Stimulated activated naive B cell treated with anti-CD40 and anti-IgM and Interleukin-4, amounts not matched to agents 10 μg/mL and 1 μg/mL and 100 μg/mL, for 72 hours (primary cell): Measurements from ENCODE around the gene CLPSL2.
A peak's percentile ranks its signal among the peaks of the same experiment; 100 is the strongest.

ENCODE experiments used
- ATAC-seq, 2 donors: fragments of 150-1000 bp; cut with Tn5 transposase; replicated peaks; 2 replicates each; pipeline ENCODE4 v1.10.0; 2021; ENCODE audit warnings: moderate library complexity in 1 of 2
- DNase-seq: peaks from one replicate; pipeline ENCODE4 v3.0.0; 2021
- H3K27ac Mint-ChIP-seq: one replicate; pipeline ENCODE4 v1.8.0; 2022; ENCODE audit warnings: mild to moderate bottlenecking, mixed read lengths
- H3K27me3 Mint-ChIP-seq, 2 donors: one replicate each; pipeline ENCODE4 v1.8.0; 2022; ENCODE audit warnings: mixed read lengths in 2 of 2
- H3K36me3 Mint-ChIP-seq, 2 donors: one replicate each; pipeline ENCODE4 v1.8.0; 2022; ENCODE audit warnings: mixed read lengths in 2 of 2, mild to moderate bottlenecking in 1 of 2
- H3K4me1 Mint-ChIP-seq, 2 donors: one replicate each; pipeline ENCODE4 v1.8.0; 2022; ENCODE audit warnings: mixed read lengths in 2 of 2, mild to moderate bottlenecking in 1 of 2
- H3K4me3 Mint-ChIP-seq, 2 donors: one replicate each; pipeline ENCODE4 v1.8.0; 2022; ENCODE audit warnings: mild to moderate bottlenecking in 2 of 2, mixed read lengths in 2 of 2, moderate library complexity in 1 of 2
- H3K9me3 Mint-ChIP-seq, 2 donors: one replicate each; pipeline ENCODE4 v1.8.0; 2022; ENCODE audit warnings: mixed read lengths in 2 of 2, mild to moderate bottlenecking in 1 of 2

The CLPSL2 gene

DNA sequence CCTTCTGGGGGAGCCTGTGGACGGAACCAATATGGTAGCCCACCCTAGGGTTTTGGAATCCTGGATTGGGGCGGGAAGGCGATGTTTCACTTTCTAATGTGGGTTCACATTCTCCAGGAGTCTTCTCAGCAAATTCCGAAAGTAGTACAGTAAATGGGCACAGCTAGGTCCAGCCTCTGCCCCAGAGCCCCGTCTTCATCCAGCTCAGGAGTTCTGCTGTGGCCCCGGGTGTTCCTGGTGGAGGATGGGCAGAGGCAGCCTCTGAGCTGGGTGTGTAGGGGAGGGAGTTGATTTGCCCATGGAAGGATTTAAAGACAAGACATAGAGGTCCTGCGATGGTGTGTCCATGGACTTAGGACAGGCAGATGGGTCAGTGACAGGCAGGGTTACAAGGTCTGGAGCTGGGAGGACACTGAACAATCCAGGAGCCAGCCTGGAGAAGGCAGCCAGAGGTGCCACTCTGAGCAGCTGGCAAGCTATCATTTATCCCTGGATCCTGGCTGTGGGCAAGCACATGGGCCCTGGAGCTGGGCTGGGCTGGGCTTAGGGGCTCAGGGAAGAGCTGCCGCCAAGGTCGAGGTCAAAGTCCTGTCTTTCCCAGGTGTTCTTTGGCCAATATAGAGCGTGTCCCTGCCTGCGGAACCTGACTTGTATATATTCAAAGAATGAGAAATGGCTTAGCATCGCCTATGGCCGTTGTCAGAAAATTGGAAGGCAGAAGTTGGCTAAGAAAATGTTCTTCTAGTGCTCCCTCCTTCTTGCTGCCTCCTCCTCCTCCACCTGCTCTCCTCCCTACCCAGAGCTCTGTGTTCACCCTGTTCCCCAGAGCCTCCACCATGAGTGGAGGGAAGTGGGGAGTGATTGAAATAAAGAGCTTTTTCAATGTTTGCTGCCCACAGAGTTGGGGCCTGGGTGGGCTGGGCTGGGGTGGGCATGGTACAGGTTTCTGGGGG, 11.1 kb downstream of the CLPSL2 start:
- no peaks in the 10 kb centered on the region for H3K9me3 Mint-ChIP-seq
- no peak overlapping the region for H3K4me3 Mint-ChIP-seq
- no peaks in the 10 kb centered on the region for H3K36me3 Mint-ChIP-seq
- ATAC-seq (no peak), DNase-seq (no peak)
- no peak overlapping the region for H3K27ac Mint-ChIP-seq
- H3K4me1 Mint-ChIP-seq: no peaks in the 10 kb centered on the region
- H3K27me3 Mint-ChIP-seq: peaks cover 53 to 62% of the 10 kb centered on the region in 2 donors

DNA sequence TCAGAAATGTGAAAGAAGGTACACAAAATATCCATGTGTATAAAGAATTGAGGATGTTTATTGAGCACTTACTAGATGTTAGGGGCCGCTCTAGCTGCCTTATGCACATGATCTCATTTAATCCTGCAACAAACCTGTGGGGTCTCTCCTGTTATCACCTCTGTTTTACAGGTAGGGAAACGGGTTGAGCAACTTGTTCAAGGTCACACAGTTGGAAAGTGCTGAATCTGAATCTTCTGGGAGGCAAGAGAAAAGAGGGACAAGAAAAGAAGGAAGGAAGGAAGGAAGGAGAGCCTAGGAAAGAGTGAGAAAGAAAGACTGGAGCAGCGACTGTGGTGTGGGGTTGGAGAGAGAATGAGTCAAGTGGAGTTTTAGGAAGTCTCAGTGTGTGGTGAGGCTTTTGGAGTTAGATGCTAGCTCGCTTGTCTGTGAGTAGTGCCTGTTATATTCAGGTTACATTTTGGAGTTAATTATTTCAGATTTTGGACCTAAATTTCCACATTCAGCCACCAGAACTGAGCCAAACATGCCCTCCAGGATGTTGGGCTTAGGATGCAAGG, 12.1 kb downstream of the CLPSL2 start:
- Mint-ChIP-seq H3K4me3 (no peak overlapping the region), H3K36me3 (no peaks in the 10 kb centered on the region), H3K27me3 (peaks cover 57 to 62% of the 10 kb centered on the region in 2 donors), H3K4me1 (no peaks in the 10 kb centered on the region), H3K27ac (no peak overlapping the region), H3K9me3 (no peaks in the 10 kb centered on the region)
- DNase-seq (no peak), ATAC-seq (no peak)

- peaks cover 49 to 52% of the 10 kb centered on the region in 2 donors for H3K27me3 Mint-ChIP-seq
- no peaks in the 10 kb centered on the region for H3K9me3 Mint-ChIP-seq
- H3K4me3 Mint-ChIP-seq: no peak overlapping the region
- DNase-seq: no peak
- H3K27ac Mint-ChIP-seq: no peak overlapping the region
- ATAC-seq: no peak
- H3K4me1 Mint-ChIP-seq: no peaks in the 10 kb centered on the region
- H3K36me3 Mint-ChIP-seq: no peaks in the 10 kb centered on the region
These were observed 14.3 kb downstream of the CLPSL2 start for GRCh38 chr6:35790683-35791082.

- H3K27me3 Mint-ChIP-seq: peaks cover 19 to 26% of the 10 kb centered on the region in 2 donors
- ATAC-seq: no peak
- no peak for DNase-seq
- H3K4me3 Mint-ChIP-seq: no peak overlapping the region
- H3K36me3 Mint-ChIP-seq: no peaks in the 10 kb centered on the region
- H3K4me1 Mint-ChIP-seq: no peaks in the 10 kb centered on the region
- H3K9me3 Mint-ChIP-seq: no peaks in the 10 kb centered on the region
- no peak overlapping the region for H3K27ac Mint-ChIP-seq
These were observed 18.4 kb downstream of the CLPSL2 start for GRCh38 chr6:35794536-35795452.

DNA sequence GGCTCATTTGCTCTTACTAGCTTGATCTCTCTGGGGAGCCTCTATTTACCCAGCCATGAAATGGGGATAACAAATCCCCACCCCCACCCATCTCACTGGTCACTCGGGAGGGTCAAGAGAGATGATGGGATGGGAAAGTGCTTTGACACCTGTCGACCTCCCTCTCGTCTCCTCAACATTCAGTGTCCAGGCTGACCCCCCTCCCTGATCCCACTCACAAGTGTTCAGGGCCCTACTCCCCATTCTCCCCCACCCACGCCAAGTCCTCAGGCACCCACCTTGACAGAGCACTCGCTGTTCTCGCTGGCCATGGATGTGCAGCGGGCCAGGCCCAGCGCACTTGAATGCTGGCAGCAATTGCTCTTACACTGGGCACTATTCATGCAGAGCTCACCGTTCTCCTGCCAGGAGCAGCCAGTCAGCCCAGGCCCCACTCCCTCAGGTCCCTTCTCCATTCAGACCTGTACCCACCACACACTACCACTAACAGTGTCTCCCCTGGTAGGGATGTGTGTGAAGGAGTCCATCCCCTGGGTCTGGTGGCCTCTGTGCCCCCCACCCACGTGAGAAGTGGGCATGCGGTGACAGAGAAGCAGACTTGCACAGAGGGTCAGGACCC, 19.2 kb downstream of the CLPSL2 start:
- H3K9me3 Mint-ChIP-seq: no peaks in the 10 kb centered on the region
- no peaks in the 10 kb centered on the region for H3K36me3 Mint-ChIP-seq
- H3K27me3 Mint-ChIP-seq: peaks cover 15 to 19% of the 10 kb centered on the region in 2 donors
- H3K4me1 Mint-ChIP-seq: no peaks in the 10 kb centered on the region
- DNase-seq: no peak
- no peak for ATAC-seq
- no peak overlapping the region for H3K27ac Mint-ChIP-seq
- no peak overlapping the region for H3K4me3 Mint-ChIP-seq

DNA sequence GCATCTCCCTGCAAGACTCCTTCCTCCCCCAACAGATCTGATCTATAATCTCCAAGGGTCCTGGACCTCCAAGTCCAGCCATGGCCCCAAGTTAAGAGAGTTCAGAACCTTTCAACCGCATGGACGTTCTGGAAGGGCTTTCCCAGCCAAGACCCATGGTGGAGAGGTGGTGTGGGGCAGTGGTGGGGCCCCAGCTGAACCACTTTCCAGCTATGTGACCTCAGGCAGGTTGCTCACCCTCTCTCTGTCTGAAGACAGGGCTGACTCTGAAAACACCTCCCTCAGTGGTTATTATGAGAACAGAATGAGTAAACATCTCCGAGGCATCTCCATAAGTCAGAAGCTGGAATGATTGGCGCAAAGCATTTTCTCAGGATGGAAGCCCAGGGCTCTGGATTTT, 19.8 kb downstream of the CLPSL2 start:
- Mint-ChIP-seq H3K36me3 (no peaks in the 10 kb centered on the region), H3K9me3 (no peaks in the 10 kb centered on the region), H3K27me3 (peaks cover 10 to 17% of the 10 kb centered on the region in 2 donors), H3K4me1 (no peaks in the 10 kb centered on the region), H3K4me3 (no peak overlapping the region), H3K27ac (no peak overlapping the region)
- ATAC-seq (no peak), DNase-seq (no peak)

- no peaks in the 10 kb centered on the region for H3K36me3 Mint-ChIP-seq
- no peak overlapping the region for H3K27ac Mint-ChIP-seq
- no peak for DNase-seq
- no peaks in the 10 kb centered on the region for H3K4me1 Mint-ChIP-seq
- no peak for ATAC-seq
- H3K9me3 Mint-ChIP-seq: no peaks in the 10 kb centered on the region
- H3K4me3 Mint-ChIP-seq: no peak overlapping the region
- peaks cover 7 to 13% of the 10 kb centered on the region in 2 donors for H3K27me3 Mint-ChIP-seq
These were observed 21.6 kb downstream of the CLPSL2 start for GRCh38 chr6:35797837-35798526.

DNA sequence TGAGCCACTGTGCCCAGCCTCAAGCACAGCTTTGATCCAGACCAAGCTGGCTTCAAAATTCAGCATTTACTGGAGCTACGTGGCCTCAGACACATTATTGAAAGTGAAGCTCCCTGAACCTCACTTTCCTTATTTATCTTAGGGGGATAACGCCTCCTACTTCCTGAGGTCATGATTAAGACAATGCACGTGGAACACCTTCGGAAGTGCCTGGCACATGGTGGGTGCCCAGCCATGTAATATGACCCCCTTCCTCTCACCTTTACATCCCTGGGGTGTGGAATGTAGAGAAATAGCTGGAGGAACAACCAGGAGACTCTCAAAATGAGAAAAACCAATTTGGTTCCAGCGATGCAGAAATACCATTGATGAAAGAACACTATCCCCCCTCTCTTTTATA, 22.3 kb downstream of the CLPSL2 start:
- Mint-ChIP-seq H3K4me3 (no peak overlapping the region), H3K36me3 (no peaks in the 10 kb centered on the region), H3K27me3 (peaks cover 5 to 12% of the 10 kb centered on the region in 2 donors), H3K9me3 (no peaks in the 10 kb centered on the region), H3K27ac (no peak overlapping the region), H3K4me1 (no peaks in the 10 kb centered on the region)
- ATAC-seq (no peak), DNase-seq (no peak)

DNA sequence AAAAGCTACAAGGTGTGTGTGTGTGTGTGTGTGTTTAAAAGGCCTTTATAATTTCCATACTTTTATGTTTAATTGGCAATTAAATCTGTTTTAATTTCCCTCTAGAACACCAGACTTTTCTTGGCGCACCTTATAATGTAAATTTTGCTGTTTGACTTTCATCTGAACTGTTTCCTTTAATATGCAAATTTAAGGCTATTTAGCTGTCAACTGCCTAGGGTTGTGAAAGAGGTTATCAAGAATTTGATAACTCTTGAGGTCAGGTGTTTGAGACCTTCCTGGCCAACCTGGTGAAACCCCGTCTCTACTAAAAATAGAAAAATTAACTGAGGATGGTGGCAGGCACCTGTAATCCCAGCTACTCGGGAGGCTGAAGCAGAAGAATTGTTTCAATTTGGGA, 24.8 kb downstream of the CLPSL2 start:
- H3K9me3 Mint-ChIP-seq: no peaks in the 10 kb centered on the region
- no peak for ATAC-seq
- H3K27me3 Mint-ChIP-seq: peaks cover 13 to 18% of the 10 kb centered on the region in 2 donors
- H3K27ac Mint-ChIP-seq: no peak overlapping the region
- no peak overlapping the region for H3K4me3 Mint-ChIP-seq
- H3K36me3 Mint-ChIP-seq: peaks cover 0 to 2% of the 10 kb centered on the region in 2 donors
- no peak for DNase-seq
- H3K4me1 Mint-ChIP-seq: peaks cover 5 to 6% of the 10 kb centered on the region in 2 donors

DNA sequence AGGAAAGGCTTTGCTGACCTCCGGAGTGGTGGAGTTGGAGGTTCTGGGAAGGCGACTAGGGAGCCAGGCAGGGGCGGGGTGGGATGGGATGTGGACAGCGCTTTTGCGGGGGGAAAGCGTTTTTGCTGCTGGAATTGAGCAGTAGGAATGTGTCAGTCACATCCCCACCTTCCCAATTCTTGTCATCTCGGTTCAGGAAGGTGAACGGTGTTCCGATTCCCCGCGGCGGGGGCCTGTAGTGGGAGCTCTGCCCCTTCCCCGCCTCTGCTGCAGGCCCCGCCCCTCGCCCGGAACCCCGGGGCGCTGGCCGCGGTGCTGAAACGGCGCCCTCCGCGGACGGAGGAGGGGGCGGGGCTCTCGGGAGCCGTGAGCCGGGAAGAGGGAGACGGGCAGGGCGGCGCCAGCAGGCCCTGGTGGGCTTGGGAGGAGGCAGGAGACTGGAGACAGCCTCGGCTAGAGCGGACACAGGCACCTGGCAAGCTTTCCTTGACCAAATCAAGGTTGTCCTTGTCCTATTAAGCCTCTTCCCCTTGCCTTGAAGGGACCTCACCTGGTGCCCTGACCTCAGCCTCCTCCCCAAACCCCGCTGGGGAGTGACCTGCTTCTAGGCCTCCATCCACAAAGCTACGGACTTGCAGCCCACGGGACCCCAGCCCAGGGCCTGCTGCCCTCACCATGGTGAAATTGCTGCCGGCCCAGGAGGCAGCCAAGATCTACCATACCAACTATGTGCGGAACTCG, 28.8 kb downstream of the CLPSL2 start, which contains the start of gene LHFPL5:
Gene LHFPL5 (plus strand): TSS at position 357 of the 741 bp plus-strand sequence. CDS start 319 bp downstream, at position 676.
- no peak within 1 kb of the TSS for H3K27ac Mint-ChIP-seq
- no peaks in the 10 kb centered on the region for H3K9me3 Mint-ChIP-seq
- peaks cover 30 to 41% of the 10 kb centered on the region in 2 donors for H3K27me3 Mint-ChIP-seq
- peak; percentile 4 for DNase-seq
- H3K4me1 Mint-ChIP-seq: peaks cover 5 to 6% of the 10 kb centered on the region in 2 donors
- peak within 1 kb of the TSS in 1 of 2 donors; percentile 14 for H3K4me3 Mint-ChIP-seq
- H3K36me3 Mint-ChIP-seq: peaks cover 0 to 4% of the 10 kb centered on the region in 2 donors
- peak; percentile 52 to 55 for ATAC-seq

DNA sequence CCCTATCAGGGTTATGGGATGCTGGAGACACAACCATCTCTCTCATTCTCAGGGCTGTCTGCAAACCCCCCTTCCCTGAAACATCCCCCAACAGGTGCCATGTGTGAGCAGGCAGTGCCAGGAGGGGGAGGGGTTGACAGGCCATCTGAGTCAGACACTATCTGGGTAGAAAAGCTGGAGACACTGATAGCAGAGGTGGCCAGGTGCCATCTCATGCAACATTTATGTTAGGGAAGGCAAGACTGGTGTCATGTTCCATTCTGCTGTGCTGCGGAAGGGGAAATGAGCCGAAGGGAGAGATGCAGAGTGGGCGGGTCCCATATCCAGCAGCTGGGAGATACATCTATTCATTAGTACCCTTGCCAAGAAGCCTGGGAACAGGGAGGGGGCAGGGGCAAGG, 32.3 kb downstream of the CLPSL2 start:
- Mint-ChIP-seq H3K36me3 (peaks cover 0 to 4% of the 10 kb centered on the region in 2 donors), H3K4me1 (peaks cover 5 to 9% of the 10 kb centered on the region in 2 donors), H3K4me3 (no peak overlapping the region), H3K27ac (no peak overlapping the region), H3K27me3 (peaks cover 33 to 43% of the 10 kb centered on the region in 2 donors), H3K9me3 (no peaks in the 10 kb centered on the region)
- no peak for DNase-seq
- ATAC-seq: no peak

DNA sequence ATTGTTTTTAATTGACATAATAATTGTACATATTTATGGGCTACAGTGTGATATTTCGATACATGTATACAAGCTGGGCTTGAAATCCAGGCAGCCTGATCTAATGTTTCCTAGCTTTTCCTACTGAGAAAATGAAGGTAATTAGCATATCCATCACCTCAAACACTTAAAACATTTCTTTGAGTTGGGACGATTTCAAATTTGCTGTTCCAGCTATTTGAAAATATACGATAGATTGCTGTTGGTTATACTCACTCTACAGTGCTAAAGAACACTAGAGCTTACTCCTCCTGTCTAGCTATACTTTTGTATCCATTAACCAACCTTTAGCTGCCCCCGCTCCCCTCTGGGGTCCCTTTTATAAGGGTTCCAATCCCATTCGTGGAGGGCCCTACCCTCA, 33.4 kb downstream of the CLPSL2 start:
- no peak for ATAC-seq
- Mint-ChIP-seq H3K4me1 (peaks cover 5 to 8% of the 10 kb centered on the region in 2 donors), H3K4me3 (no peak overlapping the region), H3K27me3 (peaks cover 31 to 42% of the 10 kb centered on the region in 2 donors), H3K9me3 (no peaks in the 10 kb centered on the region), H3K36me3 (peaks cover 0 to 4% of the 10 kb centered on the region in 2 donors), H3K27ac (no peak overlapping the region)
- DNase-seq: no peak
